Suprapubic skin (tissue), 3 donors: ENCODE results near the gene ATP1A3.

Source experiments
- EP300 ChIP-seq: sonication (generic); formaldehyde crosslinking; IDR thresholded peaks from one replicate; pipeline ENCODE4 v1.6.1; 2017; ENCODE audit warnings: antibody characterized with exemption
- TF ChIP-seq, protein P1 (sequence below), 2 donors: fragments of 200-600 bp in 1 of 2; fragments of 450-650 bp in 1 of 2; sonication (generic) in 1 of 2; IDR thresholded peaks; one replicate each; pipeline ENCODE4 v1.5.1; 2016 to 2019; ENCODE audit warnings: antibody characterized with exemption in 2 of 2, mild to moderate bottlenecking in 1 of 2, moderate library complexity in 1 of 2

DNA sequence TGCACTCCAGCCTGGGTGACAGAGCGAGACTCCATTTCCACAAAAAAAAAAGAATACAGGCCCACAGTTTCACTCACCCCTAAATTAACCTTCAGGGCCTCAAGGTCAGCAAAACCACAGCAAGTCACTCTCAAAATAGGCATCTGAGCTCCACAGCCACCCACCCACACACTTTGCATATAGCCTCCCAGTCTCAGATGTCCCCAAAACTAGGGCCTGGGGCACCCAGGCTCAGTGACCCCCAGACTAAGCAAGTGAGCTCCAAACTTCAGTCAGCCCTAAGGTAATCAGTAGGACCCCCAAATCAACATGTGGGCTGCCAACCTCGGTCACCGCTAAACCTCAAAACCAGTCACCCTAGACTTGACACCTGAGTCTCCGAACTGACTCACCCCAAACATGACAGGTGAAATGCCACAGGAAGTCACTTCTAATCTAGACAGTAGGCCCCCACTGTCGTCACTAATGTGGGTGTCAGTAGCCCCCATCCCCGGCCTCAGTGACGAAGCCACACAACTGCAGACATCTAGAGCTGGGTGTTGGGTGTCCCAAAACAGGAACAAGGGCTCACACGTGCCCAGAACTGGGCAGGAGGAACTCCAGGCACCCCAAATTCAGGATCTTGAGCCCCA is 48.8 kb downstream of the ATP1A3 start:
- TF ChIP-seq EP300, result no peak
- TF ChIP-seq, protein P1, sequence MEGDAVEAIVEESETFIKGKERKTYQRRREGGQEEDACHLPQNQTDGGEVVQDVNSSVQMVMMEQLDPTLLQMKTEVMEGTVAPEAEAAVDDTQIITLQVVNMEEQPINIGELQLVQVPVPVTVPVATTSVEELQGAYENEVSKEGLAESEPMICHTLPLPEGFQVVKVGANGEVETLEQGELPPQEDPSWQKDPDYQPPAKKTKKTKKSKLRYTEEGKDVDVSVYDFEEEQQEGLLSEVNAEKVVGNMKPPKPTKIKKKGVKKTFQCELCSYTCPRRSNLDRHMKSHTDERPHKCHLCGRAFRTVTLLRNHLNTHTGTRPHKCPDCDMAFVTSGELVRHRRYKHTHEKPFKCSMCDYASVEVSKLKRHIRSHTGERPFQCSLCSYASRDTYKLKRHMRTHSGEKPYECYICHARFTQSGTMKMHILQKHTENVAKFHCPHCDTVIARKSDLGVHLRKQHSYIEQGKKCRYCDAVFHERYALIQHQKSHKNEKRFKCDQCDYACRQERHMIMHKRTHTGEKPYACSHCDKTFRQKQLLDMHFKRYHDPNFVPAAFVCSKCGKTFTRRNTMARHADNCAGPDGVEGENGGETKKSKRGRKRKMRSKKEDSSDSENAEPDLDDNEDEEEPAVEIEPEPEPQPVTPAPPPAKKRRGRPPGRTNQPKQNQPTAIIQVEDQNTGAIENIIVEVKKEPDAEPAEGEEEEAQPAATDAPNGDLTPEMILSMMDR (IDR thresholded peaks at IDR 0.05), result no peak
